Calu3 (cell line): ENCODE results near the gene PMFBP1. TPM values are rescaled to one million over a fixed set of nuclear protein-coding genes. Genes with fewer than 3 reads are reported as not detected.

Experiments used
- BruUV-seq: library from RNA; stranded (reverse); fragments of 400-500 nt; replicated peaks from 2 replicates; lab custom pipeline; 2021; lab: Mats Ljungman, UMichigan
- CTCF ChIA-PET: fragments of 300-600 bp; sonication (Branson Sonifier 250); formaldehyde crosslinking; loops from one replicate; lab custom pipeline; 2022; ENCODE audit warnings: antibody characterized with exemption; lab: Charles Lee
- DNase-seq: peaks from one replicate; pipeline ENCODE4 v3.0.0; 2022
- H3K27ac Mint-ChIP-seq: one replicate; pipeline ENCODE4 v1.8.0; 2022; ENCODE audit warnings: mixed read lengths; ENCODE audit not compliant: unreplicated experiment
- H3K27me3 Mint-ChIP-seq: one replicate; pipeline ENCODE4 v1.8.0; 2022; ENCODE audit warnings: mixed read lengths; ENCODE audit not compliant: unreplicated experiment
- H3K36me3 Mint-ChIP-seq: one replicate; pipeline ENCODE4 v1.8.0; 2022; ENCODE audit warnings: mild to moderate bottlenecking, moderate library complexity, mixed read lengths; ENCODE audit not compliant: insufficient read depth, unreplicated experiment
- H3K4me1 Mint-ChIP-seq: one replicate; pipeline ENCODE4 v1.8.0; 2022; ENCODE audit warnings: mild to moderate bottlenecking, low read depth, mixed read lengths; ENCODE audit not compliant: unreplicated experiment
- H3K4me3 Mint-ChIP-seq: one replicate; pipeline ENCODE4 v1.8.0; 2022; ENCODE audit warnings: mild to moderate bottlenecking, low read depth, moderate library complexity, mixed read lengths; ENCODE audit not compliant: unreplicated experiment
- H3K9me3 Mint-ChIP-seq: one replicate; pipeline ENCODE4 v1.8.0; 2022; ENCODE audit warnings: low read depth, mixed read lengths; ENCODE audit not compliant: unreplicated experiment
- intact Hi-C: fragments of 100-400 bp; cut with micrococcal nuclease; formaldehyde crosslinking; loops from one replicate; pipeline ENCODE4 v1.10.0; 2022; ENCODE audit not compliant: unreplicated experiment
- total RNA-seq: library from RNA; stranded (reverse); gene quantifications from 2 replicates; pipeline ENCODE4 v1.2.3, GENCODE V29; 2022
- TF ChIP-seq, protein P1 (sequence below): fragments of 200-600 bp; IDR thresholded peaks from one replicate; pipeline ENCODE4 v1.8.0; 2022; ENCODE audit warnings: antibody characterized with exemption; ENCODE audit not compliant: unreplicated experiment

PMFBP1 gene
- total RNA-seq, 1 experiment from 2014 or later, result 8.5 TPM

DNA sequence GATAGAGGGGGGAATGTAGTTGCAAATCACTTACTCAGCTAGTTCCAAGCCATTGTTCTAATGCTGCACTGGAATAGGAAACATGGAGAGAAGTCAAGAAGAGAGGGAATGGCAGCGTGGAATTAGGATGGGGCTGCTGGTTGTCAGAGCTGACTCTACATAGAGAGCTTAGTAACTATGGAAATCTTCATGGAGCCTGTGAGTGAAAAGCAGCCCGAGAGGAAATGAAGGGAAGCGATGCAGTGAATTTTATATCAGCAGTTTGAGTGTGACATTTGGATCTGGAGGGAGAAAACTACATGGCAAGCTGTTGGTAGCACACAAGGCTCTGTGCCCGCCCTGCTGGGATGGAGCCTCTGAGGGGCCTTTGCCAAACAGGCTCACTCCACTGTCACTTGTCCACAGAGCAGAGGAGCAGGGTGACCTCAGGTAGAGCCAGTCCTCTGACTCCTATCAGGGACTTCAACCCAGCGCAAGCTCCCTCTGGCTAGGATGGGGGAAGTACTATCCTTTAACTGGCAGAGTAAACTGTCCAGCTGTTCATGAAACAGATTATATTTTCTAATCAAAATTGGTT lies 27.9 kb upstream of the PMFBP1 start:
- CTCF ChIA-PET, result no interaction called here
- DNase-seq, result no peak
- BruUV-seq, result no TSS peak
- H3K4me3 Mint-ChIP-seq, result no peak overlapping the region
- intact Hi-C loops, result no loop called here
- no peaks in the 10 kb centered on the region for H3K36me3 Mint-ChIP-seq
- peaks cover 15% of the 10 kb centered on the region for H3K4me1 Mint-ChIP-seq
- TF ChIP-seq, protein P1, sequence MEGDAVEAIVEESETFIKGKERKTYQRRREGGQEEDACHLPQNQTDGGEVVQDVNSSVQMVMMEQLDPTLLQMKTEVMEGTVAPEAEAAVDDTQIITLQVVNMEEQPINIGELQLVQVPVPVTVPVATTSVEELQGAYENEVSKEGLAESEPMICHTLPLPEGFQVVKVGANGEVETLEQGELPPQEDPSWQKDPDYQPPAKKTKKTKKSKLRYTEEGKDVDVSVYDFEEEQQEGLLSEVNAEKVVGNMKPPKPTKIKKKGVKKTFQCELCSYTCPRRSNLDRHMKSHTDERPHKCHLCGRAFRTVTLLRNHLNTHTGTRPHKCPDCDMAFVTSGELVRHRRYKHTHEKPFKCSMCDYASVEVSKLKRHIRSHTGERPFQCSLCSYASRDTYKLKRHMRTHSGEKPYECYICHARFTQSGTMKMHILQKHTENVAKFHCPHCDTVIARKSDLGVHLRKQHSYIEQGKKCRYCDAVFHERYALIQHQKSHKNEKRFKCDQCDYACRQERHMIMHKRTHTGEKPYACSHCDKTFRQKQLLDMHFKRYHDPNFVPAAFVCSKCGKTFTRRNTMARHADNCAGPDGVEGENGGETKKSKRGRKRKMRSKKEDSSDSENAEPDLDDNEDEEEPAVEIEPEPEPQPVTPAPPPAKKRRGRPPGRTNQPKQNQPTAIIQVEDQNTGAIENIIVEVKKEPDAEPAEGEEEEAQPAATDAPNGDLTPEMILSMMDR, result no peak
- no peaks in the 10 kb centered on the region for H3K9me3 Mint-ChIP-seq
- no peak overlapping the region for H3K27ac Mint-ChIP-seq
- no peaks in the 10 kb centered on the region for H3K27me3 Mint-ChIP-seq

DNA sequence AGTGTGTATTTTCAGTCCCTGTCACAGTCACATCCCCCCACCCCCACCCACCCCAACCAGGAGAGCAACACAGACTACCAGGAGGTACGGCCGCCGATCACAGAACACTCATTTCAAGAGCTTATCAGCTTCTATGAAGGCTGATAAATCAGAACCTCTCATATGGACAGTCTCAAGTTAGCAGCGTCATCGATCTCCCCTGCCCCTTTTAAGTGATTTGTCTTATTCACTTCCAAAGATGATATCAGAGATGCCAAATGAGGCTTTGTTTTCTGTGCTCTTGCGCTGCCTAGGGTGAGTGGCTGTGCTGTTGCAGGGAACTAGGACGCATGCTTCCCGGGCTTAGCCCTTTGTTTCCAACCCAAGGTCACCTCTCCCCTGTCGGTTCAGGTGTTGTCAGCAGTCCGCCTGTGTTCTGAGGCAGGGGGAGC lies 26.8 kb upstream of the PMFBP1 start:
- TF ChIP-seq, protein P1, result no peak
- no peaks in the 10 kb centered on the region for H3K27me3 Mint-ChIP-seq
- no TSS peak for BruUV-seq
- intact Hi-C loops, result no loop called here
- no peaks in the 10 kb centered on the region for H3K9me3 Mint-ChIP-seq
- no peak overlapping the region for H3K27ac Mint-ChIP-seq
- DNase-seq, result no peak
- no peak overlapping the region for H3K4me3 Mint-ChIP-seq
- H3K4me1 Mint-ChIP-seq, result peaks cover 15% of the 10 kb centered on the region
- H3K36me3 Mint-ChIP-seq, result no peaks in the 10 kb centered on the region
- CTCF ChIA-PET, result interaction anchor here (0.6 to 0.7 kb wide), 2 partner anchors 32 to 303 kb away, joined by 3 to 5 read pairs; no protein-coding TSS in a partner anchor

DNA sequence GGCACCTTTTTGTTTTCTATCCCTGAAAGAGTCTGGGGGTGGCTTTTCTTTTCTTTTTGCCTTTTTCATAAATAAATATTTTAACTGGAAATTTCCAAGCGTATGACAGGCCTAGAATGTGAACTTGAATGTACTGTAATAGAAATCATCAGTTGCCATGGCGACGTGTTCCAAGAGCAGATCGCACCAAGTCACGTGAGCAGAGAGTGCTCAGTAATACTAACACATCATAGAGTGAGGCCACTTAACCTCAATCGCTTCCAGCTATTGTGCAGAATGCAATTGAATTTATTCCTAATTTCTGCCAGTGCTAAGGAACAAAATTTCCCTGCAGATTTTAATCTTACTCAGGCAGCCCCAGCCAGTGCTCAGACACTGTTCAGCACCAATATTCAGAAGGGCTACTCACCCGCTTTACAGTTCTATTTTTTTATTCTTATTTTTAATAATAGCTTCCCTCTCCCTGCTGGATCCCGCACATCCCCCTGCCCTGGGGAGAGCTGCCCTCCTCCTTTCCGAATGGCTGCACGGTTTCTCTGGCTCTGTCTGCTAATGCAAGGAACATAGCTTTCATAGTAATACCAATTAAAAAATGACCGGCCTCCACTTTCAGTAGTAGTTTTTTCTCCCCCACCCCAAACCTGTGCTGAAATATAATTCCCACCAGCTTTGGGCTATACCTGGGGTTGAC lies 26.2 kb upstream of the PMFBP1 start:
- TF ChIP-seq, protein P1, result no peak
- no peaks in the 10 kb centered on the region for H3K9me3 Mint-ChIP-seq
- intact Hi-C loops, result no loop called here
- BruUV-seq, result no TSS peak
- H3K4me3 Mint-ChIP-seq, result no peak overlapping the region
- CTCF ChIA-PET, result interaction anchor here (0.6 kb wide), 1 partner anchor 33 kb away, joined by 3 read pairs; no protein-coding TSS in a partner anchor
- DNase-seq, result no peak
- H3K36me3 Mint-ChIP-seq, result no peaks in the 10 kb centered on the region
- no peaks in the 10 kb centered on the region for H3K27me3 Mint-ChIP-seq
- H3K27ac Mint-ChIP-seq, result no peak overlapping the region
- peaks cover 15% of the 10 kb centered on the region for H3K4me1 Mint-ChIP-seq

DNA sequence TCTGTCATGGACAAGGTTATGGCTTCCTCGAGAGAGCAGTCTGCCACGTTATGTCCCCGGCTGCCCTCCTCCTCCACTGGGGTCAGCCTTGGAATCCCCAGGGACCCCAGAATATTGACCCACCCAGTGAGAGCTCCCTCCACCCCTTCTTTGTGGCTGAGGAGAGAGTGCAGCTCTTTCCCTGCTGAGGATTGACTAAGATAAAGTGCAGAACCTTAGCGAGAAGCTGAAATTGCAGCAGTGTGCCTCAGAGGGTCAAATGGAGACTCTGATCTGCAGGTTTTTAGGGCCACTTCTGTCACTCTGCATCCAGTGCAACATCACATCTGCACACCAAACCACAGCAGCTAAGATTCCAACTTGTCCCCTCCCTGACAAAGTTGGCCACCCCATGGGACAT lies 25.6 kb upstream of the PMFBP1 start:
- DNase-seq, result no peak
- BruUV-seq, result no TSS peak
- Mint-ChIP-seq H3K27ac (no peak overlapping the region), H3K36me3 (no peaks in the 10 kb centered on the region), H3K4me3 (no peak overlapping the region), H3K9me3 (no peaks in the 10 kb centered on the region), H3K4me1 (peaks cover 10% of the 10 kb centered on the region), H3K27me3 (no peaks in the 10 kb centered on the region)
- CTCF ChIA-PET, result no interaction called here
- intact Hi-C loops, result no loop called here
- TF ChIP-seq, protein P1, result no peak
